ENCODE data around the gene KCNK13. TPM values are rescaled to one million over a fixed set of nuclear protein-coding genes. Genes with fewer than 3 reads are reported as not detected.

KCNK13 gene
- total RNA-seq, 1 donor from 2014 or later, result not detected

DNA sequence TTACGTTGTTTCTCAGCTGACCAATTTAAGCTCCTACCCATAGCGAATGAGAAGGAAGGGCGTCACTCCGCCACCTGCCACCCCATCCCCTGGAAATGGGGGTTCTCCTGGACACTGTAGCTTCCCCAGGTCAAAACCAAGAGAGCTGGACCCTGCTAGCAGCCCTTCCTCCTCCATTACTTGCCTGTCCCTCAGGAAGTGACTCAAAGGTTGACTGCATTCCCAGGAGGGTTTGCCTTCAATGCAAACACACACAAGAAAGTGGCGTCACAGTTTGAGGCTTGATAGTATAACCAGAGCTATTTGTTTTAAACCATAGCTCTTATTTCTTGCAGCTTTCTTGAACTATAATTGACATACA, 79.1 kb downstream of the KCNK13 start:
- Mint-ChIP-seq H3K9me3 (no peaks in the 10 kb centered on the region), H3K4me3 (no peak overlapping the region), H3K27me3 (ENCODE audit: low read depth) (peaks cover 25% of the 10 kb centered on the region), H3K4me1 (no peaks in the 10 kb centered on the region), H3K27ac (no peak overlapping the region), H3K36me3 (no peaks in the 10 kb centered on the region)
- DNase-seq (ENCODE audit: low spot score in 2 of 2, unreplicated experiment in 2 of 2), result no peak
- TF ChIP-seq, protein P1, sequence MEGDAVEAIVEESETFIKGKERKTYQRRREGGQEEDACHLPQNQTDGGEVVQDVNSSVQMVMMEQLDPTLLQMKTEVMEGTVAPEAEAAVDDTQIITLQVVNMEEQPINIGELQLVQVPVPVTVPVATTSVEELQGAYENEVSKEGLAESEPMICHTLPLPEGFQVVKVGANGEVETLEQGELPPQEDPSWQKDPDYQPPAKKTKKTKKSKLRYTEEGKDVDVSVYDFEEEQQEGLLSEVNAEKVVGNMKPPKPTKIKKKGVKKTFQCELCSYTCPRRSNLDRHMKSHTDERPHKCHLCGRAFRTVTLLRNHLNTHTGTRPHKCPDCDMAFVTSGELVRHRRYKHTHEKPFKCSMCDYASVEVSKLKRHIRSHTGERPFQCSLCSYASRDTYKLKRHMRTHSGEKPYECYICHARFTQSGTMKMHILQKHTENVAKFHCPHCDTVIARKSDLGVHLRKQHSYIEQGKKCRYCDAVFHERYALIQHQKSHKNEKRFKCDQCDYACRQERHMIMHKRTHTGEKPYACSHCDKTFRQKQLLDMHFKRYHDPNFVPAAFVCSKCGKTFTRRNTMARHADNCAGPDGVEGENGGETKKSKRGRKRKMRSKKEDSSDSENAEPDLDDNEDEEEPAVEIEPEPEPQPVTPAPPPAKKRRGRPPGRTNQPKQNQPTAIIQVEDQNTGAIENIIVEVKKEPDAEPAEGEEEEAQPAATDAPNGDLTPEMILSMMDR (IDR thresholded peaks at IDR 0.05; ENCODE audit: unreplicated experiment), result no peak

DNA sequence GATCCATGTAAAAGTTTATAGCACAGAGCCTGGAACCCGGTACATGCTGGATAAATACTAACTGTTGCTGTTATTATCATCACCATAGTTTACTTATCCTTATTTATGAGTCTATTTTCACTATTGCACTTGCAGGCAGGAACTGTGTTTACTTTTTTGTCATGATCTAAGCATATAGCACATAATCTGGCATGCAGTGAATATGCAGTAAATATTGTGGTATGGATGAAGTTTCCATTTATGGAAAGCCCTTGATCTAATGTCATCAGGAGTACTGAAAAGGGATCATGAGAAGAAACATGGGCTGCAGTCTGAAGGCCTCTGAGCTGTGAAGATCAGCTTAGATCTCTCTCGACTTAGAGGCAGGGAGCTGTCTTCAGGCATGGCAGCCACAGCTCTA, 91.6 kb downstream of the KCNK13 start:
- H3K4me3 Mint-ChIP-seq, result no peak overlapping the region
- no peaks in the 10 kb centered on the region for H3K36me3 Mint-ChIP-seq
- DNase-seq (ENCODE audit: low spot score in 2 of 2, unreplicated experiment in 2 of 2), result no peak
- peaks cover 7% of the 10 kb centered on the region for H3K9me3 Mint-ChIP-seq
- no peaks in the 10 kb centered on the region for H3K4me1 Mint-ChIP-seq
- H3K27me3 Mint-ChIP-seq (ENCODE audit: low read depth), result peaks cover 8% of the 10 kb centered on the region
- TF ChIP-seq, protein P1 (IDR thresholded peaks at IDR 0.05; ENCODE audit: unreplicated experiment), result no peak
- H3K27ac Mint-ChIP-seq, result no peak overlapping the region

DNA sequence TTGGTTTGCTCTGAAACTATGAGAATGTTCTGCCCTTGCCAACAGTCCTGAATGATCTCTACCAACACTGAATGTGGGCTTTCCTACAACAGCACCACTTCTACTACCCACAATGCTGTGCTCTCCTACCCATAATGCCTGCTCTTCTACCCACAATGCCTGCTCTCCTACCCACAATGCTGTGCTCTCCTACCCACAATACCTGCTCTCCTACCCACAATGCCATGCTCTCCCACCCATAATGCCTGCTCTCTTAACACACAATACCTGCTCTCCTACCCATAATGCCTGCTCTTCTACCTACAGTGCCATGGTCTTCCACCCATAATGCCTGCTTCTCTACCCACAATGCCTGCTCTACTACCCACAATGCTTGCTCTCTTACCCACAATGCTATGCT, 92.3 kb downstream of the KCNK13 start:
- peaks cover under 1% of the 10 kb centered on the region for H3K4me1 Mint-ChIP-seq
- H3K9me3 Mint-ChIP-seq, result peaks cover 7% of the 10 kb centered on the region
- DNase-seq (ENCODE audit: low spot score in 2 of 2, unreplicated experiment in 2 of 2), result no peak
- H3K4me3 Mint-ChIP-seq, result no peak overlapping the region
- H3K36me3 Mint-ChIP-seq, result no peaks in the 10 kb centered on the region
- H3K27ac Mint-ChIP-seq, result no peak overlapping the region
- TF ChIP-seq, protein P1 (IDR thresholded peaks at IDR 0.05; ENCODE audit: unreplicated experiment), result no peak
- H3K27me3 Mint-ChIP-seq (ENCODE audit: low read depth), result peaks cover 8% of the 10 kb centered on the region

DNA sequence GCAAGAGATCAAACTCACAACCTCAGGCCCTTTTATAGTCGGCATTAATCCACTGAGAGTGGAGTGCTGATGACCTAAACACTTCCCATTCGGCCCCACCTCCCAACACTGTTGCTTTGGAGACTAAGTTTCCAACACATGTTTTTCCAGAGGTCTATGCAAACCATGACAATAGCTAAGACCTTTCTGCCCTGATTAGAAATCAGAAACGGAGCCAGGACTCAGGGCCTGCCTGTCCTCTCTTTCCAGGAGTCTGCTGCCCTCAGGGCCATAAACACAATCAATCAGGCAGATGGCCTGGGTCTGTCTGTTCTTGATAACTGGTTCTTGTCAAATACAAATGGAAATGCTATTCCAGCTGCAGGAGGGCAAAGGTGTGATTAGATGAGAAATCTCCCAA, 97.4 kb downstream of the KCNK13 start:
- H3K27me3 Mint-ChIP-seq (ENCODE audit: low read depth), result peaks cover 11% of the 10 kb centered on the region
- H3K36me3 Mint-ChIP-seq, result no peaks in the 10 kb centered on the region
- H3K9me3 Mint-ChIP-seq, result peaks cover 4% of the 10 kb centered on the region
- no peak for DNase-seq (ENCODE audit: low spot score in 2 of 2, unreplicated experiment in 2 of 2)
- H3K27ac Mint-ChIP-seq, result no peak overlapping the region
- TF ChIP-seq, protein P1 (IDR thresholded peaks at IDR 0.05; ENCODE audit: unreplicated experiment), result no peak
- H3K4me3 Mint-ChIP-seq, result no peak overlapping the region
- H3K4me1 Mint-ChIP-seq, result peaks cover 3% of the 10 kb centered on the region

DNA sequence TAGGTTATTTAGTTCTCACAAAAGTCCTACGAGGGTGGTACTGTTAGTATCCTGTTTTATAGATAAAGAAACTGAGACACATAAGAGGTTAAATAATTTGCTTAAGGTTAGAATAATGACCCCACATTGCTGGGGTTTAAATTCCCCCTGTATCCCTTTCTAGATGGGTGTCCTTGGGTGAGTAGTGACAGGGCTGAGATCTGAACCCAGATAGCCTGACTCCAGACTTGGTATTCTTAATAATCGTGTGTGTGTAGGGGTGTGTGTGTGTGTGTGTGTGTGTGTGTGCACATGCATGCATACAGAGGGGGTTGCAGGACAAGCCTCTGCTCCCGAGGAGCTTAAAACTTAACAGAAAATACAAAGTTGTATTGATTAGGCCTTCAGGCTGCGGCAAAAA, 97.9 kb downstream of the KCNK13 start:
- H3K4me3 Mint-ChIP-seq, result no peak overlapping the region
- H3K4me1 Mint-ChIP-seq, result peaks cover 3% of the 10 kb centered on the region
- H3K27ac Mint-ChIP-seq, result no peak overlapping the region
- peaks cover 6% of the 10 kb centered on the region for H3K9me3 Mint-ChIP-seq
- peaks cover 13% of the 10 kb centered on the region for H3K27me3 Mint-ChIP-seq (ENCODE audit: low read depth)
- no peak for DNase-seq (ENCODE audit: low spot score in 2 of 2, unreplicated experiment in 2 of 2)
- TF ChIP-seq, protein P1 (IDR thresholded peaks at IDR 0.05; ENCODE audit: unreplicated experiment), result no peak
- no peaks in the 10 kb centered on the region for H3K36me3 Mint-ChIP-seq

DNA sequence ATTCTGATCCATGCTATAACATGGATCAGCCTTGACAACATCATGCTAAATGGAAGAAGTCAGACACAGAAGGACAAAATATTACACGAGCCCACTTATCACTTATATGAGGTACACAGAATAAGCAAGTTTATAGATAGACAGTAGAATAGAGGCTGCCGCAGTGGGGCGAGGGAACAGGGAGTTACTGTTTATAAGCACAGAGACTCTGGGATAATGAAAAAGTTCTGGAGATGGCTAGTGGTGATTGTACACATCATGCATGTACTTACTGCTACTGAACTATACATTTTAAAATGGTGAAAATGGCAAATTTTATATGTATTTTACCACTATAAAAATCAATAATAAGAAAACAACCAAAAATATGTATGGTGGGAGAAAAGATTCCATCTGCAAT, 99.3 kb downstream of the KCNK13 start:
- Mint-ChIP-seq H3K36me3 (no peaks in the 10 kb centered on the region), H3K4me1 (peaks cover 3% of the 10 kb centered on the region), H3K27ac (no peak overlapping the region), H3K9me3 (peaks cover 13% of the 10 kb centered on the region), H3K27me3 (ENCODE audit: low read depth) (peaks cover 15% of the 10 kb centered on the region), H3K4me3 (no peak overlapping the region)
- no peak for DNase-seq (ENCODE audit: low spot score in 2 of 2, unreplicated experiment in 2 of 2)
- TF ChIP-seq, protein P1 (IDR thresholded peaks at IDR 0.05; ENCODE audit: unreplicated experiment), result no peak

Measured in mesothelial cell of epicardium (in vitro differentiated cells).